Keratinocyte (primary cell): ENCODE results near the gene HBB. TPM values are rescaled to one million over a fixed set of nuclear protein-coding genes. Genes with fewer than 3 reads are reported as not detected.

ENCODE experiments used
- DNase-seq: peaks from one replicate; pipeline ENCODE4 v3.0.0-alpha.2; 2011; ENCODE audit warnings: low read depth, missing footprints, low spot score
- FAIRE-seq: peaks from 2 replicates; lab custom pipeline; 2011; peaks lifted over from hg19 to GRCh38; lab: Jason Lieb, UNC
- H2AFZ ChIP-seq: 2 replicates; pipeline ENCODE4 v1.6.0; 2012; ENCODE audit warnings: low read length, control low read depth, inconsistent platforms; ENCODE audit not compliant: control insufficient read depth
- H3K27ac ChIP-seq: 2 replicates; pipeline ENCODE4 v1.5.1; 2011; ENCODE audit warnings: low read length; ENCODE audit not compliant: control insufficient read depth, insufficient read depth
- H3K27me3 ChIP-seq: 3 replicates; pipeline ENCODE4 v1.6.0; 2011; ENCODE audit warnings: low read length; ENCODE audit not compliant: control insufficient read depth, insufficient read depth; ENCODE audit errors: extremely low read depth
- H3K36me3 ChIP-seq, 2 experiments: 2 replicates in 1 of 2; 3 replicates in 1 of 2; pipeline ENCODE4 v1.5.1; 2011; ENCODE audit warnings: low read length in 2 of 2, mild to moderate bottlenecking in 1 of 2; ENCODE audit not compliant: control insufficient read depth in 2 of 2, insufficient read depth in 2 of 2; ENCODE audit errors: extremely low read depth in 1 of 2
- H3K4me1 ChIP-seq: 3 replicates; pipeline ENCODE4 v1.5.1; 2011; ENCODE audit warnings: low read length; ENCODE audit not compliant: control insufficient read depth, insufficient read depth; ENCODE audit errors: extremely low read depth
- H3K4me2 ChIP-seq: 3 replicates; pipeline ENCODE4 v1.6.0; 2011; ENCODE audit warnings: low read depth, low read length; ENCODE audit not compliant: control insufficient read depth, insufficient read depth; ENCODE audit errors: extremely low read depth
- H3K4me3 ChIP-seq, 3 experiments: fragments of 200-600 bp in 1 of 3; sonication (generic) in 1 of 3; 2 replicates in 2 of 3; 3 replicates in 1 of 3; pipeline ENCODE4 v1.5.1; 2011 to 2016; ENCODE audit warnings: low read length in 3 of 3, mild to moderate bottlenecking in 3 of 3, control low read depth in 2 of 3, inconsistent platforms in 1 of 3, low read depth in 1 of 3, mixed read lengths in 1 of 3, mixed run types in 1 of 3, moderate library complexity in 1 of 3; ENCODE audit not compliant: control insufficient read depth in 2 of 3, insufficient read depth in 2 of 3; ENCODE audit errors: extremely low read depth in 1 of 3
- H3K79me2 ChIP-seq: 2 replicates; pipeline ENCODE4 v1.6.0; 2012; ENCODE audit warnings: low read length; ENCODE audit not compliant: control insufficient read depth, insufficient read depth
- H3K9ac ChIP-seq: 3 replicates; pipeline ENCODE4 v1.6.0; 2011; ENCODE audit warnings: low read length; ENCODE audit not compliant: control insufficient read depth, insufficient read depth; ENCODE audit errors: extremely low read depth
- H3K9me1 ChIP-seq: 3 replicates; pipeline ENCODE4 v1.6.0; 2011; ENCODE audit warnings: low read length; ENCODE audit not compliant: control insufficient read depth, insufficient read depth; ENCODE audit errors: extremely low read depth
- H3K9me3 ChIP-seq: 2 replicates; pipeline ENCODE4 v1.5.1; 2012; ENCODE audit warnings: low read depth, low read length; ENCODE audit not compliant: control insufficient read depth
- H4K20me1 ChIP-seq: 3 replicates; pipeline ENCODE4 v1.6.0; 2011; ENCODE audit warnings: low read length; ENCODE audit not compliant: control insufficient read depth, insufficient read depth; ENCODE audit errors: extremely low read depth
- EZH2 ChIP-seq: IDR thresholded peaks from one replicate; pipeline ENCODE4 v1.6.1; 2012; ENCODE audit warnings: inconsistent platforms, mild to moderate bottlenecking, low read length, moderate library complexity
- dilution Hi-C: fragments of 300-500 bp; cut with MboI; formaldehyde crosslinking; loops from one replicate; pipeline ENCODE4 v1.7.0; 2020; ENCODE audit warnings: low sequenced_read_pairs; ENCODE audit not compliant: extremely low pct_ligation_motif_present
- polyA plus RNA-seq, 5 experiments: library from polyadenylated mRNA; depleted of rRNA in 3 of 5; stranded (reverse) in 3 of 5; stranded (forward) in 1 of 5; unstranded in 1 of 5; fragments of >200 nt; gene quantifications; 1 replicate in 1 of 5; 2 replicates in 3 of 5; 3 replicates in 1 of 5; pipeline versions ENCODE4 v1.2.1 to v1.2.3, GENCODE V29; 2011 to 2012; ENCODE audit warnings: missing spikeins in 2 of 5, low read depth in 1 of 5, low replicate concordance in 1 of 5
- TF ChIP-seq, protein P1 (sequence below), 3 experiments: IDR thresholded peaks in 1 of 3; conservative IDR thresholded peaks in 1 of 3; optimal IDR thresholded peaks in 1 of 3; 2 replicates in 2 of 3; 3 replicates in 1 of 3; pipeline versions ENCODE3 to v1.5.1; 2011; ENCODE audit warnings: low read length in 3 of 3, mild to moderate bottlenecking in 3 of 3, moderate library complexity in 2 of 3, control low read depth in 1 of 3, inconsistent platforms in 1 of 3; ENCODE audit not compliant: insufficient read depth in 2 of 3; ENCODE audit errors: extremely low read depth in 1 of 3

Gene HBB
- polyA plus RNA-seq, 1 donor (not counting 4 experiments of a cell fraction or from before 2014, with no cell fraction given) = not detected

DNA sequence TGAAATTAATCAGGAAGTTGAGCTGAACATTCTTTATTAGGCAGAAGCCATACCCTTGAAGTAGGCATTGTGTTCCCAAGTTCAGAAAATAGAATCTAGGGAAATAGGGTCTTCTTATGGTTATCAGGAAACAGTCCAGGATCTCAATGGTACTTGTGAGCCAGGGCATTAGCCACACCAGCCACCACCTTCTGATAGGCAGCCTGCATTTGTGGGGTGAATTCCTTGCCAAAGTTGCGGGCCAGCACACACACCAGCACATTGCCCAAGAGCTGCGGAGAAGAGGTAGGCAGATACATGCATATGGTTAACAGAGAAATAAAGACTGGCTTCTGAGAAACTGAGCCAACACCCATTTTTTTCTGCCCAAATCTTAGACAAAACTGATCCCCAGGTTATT, 6.0 kb upstream of the HBB start:
- no peak overlapping the region for H3K4me3 ChIP-seq
- FAIRE-seq = no peak

DNA sequence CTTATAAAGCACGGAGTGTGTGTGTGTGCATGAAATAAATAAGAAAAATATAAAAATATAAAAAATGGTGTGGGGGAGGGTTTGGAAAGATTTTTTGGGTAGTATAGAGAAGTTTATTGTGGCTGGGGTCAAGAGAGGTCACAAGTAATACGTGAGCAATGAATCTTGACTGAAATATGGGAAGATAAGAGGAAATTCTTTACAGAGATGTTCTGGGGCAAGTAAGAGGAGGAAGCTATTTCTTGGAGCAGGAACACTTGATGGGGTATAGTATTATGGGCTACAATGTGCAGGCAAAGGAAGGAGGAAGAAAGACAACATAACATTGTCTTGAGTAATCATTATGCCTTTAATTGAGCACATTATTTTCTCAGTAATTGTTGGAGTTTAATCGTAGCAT, 5.3 kb upstream of the HBB start:
- H3K79me2 ChIP-seq = no peaks in the 10 kb centered on the region
- H3K4me2 ChIP-seq = no peak overlapping the region
- no peak overlapping the region for H3K4me3 ChIP-seq
- H3K9ac ChIP-seq = no peak overlapping the region
- DNase-seq (no peak), FAIRE-seq (no peak)
- H3K9me3 ChIP-seq = no peaks in the 10 kb centered on the region
- H3K4me1 ChIP-seq = no peaks in the 10 kb centered on the region
- H3K9me1 ChIP-seq = no peaks in the 10 kb centered on the region
- no peak overlapping the region for H2AFZ ChIP-seq
- H4K20me1 ChIP-seq = no peaks in the 10 kb centered on the region
- dilution Hi-C loops = no loop called here
- H3K27me3 ChIP-seq = no peaks in the 10 kb centered on the region
- no peaks in the 10 kb centered on the region for H3K36me3 ChIP-seq
- H3K27ac ChIP-seq = no peak overlapping the region
- TF ChIP-seq, protein P1, sequence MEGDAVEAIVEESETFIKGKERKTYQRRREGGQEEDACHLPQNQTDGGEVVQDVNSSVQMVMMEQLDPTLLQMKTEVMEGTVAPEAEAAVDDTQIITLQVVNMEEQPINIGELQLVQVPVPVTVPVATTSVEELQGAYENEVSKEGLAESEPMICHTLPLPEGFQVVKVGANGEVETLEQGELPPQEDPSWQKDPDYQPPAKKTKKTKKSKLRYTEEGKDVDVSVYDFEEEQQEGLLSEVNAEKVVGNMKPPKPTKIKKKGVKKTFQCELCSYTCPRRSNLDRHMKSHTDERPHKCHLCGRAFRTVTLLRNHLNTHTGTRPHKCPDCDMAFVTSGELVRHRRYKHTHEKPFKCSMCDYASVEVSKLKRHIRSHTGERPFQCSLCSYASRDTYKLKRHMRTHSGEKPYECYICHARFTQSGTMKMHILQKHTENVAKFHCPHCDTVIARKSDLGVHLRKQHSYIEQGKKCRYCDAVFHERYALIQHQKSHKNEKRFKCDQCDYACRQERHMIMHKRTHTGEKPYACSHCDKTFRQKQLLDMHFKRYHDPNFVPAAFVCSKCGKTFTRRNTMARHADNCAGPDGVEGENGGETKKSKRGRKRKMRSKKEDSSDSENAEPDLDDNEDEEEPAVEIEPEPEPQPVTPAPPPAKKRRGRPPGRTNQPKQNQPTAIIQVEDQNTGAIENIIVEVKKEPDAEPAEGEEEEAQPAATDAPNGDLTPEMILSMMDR (optimal IDR thresholded peaks at IDR 0.05 in 1 of 3, IDR thresholded peaks at IDR 0.05 in 1 of 3, conservative IDR thresholded peaks at IDR 0.05 in 1 of 3; ENCODE audit: extremely low read depth in 1 of 3, insufficient read depth in 2 of 3, low read length in 3 of 3) = no peak
- no peak for TF ChIP-seq EZH2

More for the DNA sequence above, 6.0 kb upstream of the HBB start:
- DNase-seq = no peak
- dilution Hi-C loops = no loop called here
- Histone ChIP-seq H3K36me3 (no peaks in the 10 kb centered on the region), H4K20me1 (no peaks in the 10 kb centered on the region), H3K9ac (no peak overlapping the region), H3K9me1 (no peaks in the 10 kb centered on the region), H3K9me3 (no peaks in the 10 kb centered on the region), H3K27ac (no peak overlapping the region), H3K27me3 (no peaks in the 10 kb centered on the region), H2AFZ (no peak overlapping the region), H3K4me1 (no peaks in the 10 kb centered on the region), H3K79me2 (no peaks in the 10 kb centered on the region), H3K4me2 (no peak overlapping the region)
- no peak for TF ChIP-seq EZH2
- TF ChIP-seq, protein P1 (optimal IDR thresholded peaks at IDR 0.05 in 1 of 3, IDR thresholded peaks at IDR 0.05 in 1 of 3, conservative IDR thresholded peaks at IDR 0.05 in 1 of 3; ENCODE audit: extremely low read depth in 1 of 3, insufficient read depth in 2 of 3, low read length in 3 of 3) = no peak
